AG10803 (cell line): ENCODE data around the gene USP9X.

ENCODE experiments used
- DNase-seq: peaks from one replicate; pipeline ENCODE4 v3.0.0; 2010; ENCODE audit warnings: low read depth
- H3K4me3 ChIP-seq: 2 replicates; pipeline ENCODE4 v1.5.1; 2011; ENCODE audit warnings: mild to moderate bottlenecking, low read length, control low read depth
- CTCF ChIP-seq: conservative IDR thresholded peaks from 2 replicates; pipeline ENCODE4 v1.5.1; 2011; ENCODE audit warnings: mild to moderate bottlenecking, low read length, control low read depth, inconsistent platforms

Gene USP9X

GRCh38 chrX:41084893-41085511 lies at the start of gene USP9X:
Gene USP9X (plus strand): TSS chrX:41085445. CDS start chrX:41123629, 38,184 bp downstream.
- H3K4me3 ChIP-seq: peak within 1 kb of the TSS; percentile 80
- DNase-seq: peak; percentile 89
- TF ChIP-seq CTCF: no peak

- TF ChIP-seq CTCF: no peak
- no peak for DNase-seq
- no peak overlapping the region for H3K4me3 ChIP-seq
Measured at GRCh38 chrX:41035582-41035981, 49.7 kb upstream of the USP9X start.

- TF ChIP-seq CTCF: no peak
- no peak for DNase-seq
- no peak overlapping the region for H3K4me3 ChIP-seq
Measured at GRCh38 chrX:41036668-41037326, 48.4 kb upstream of the USP9X start.

- no peak for TF ChIP-seq CTCF
- DNase-seq: no peak
- no peak overlapping the region for H3K4me3 ChIP-seq
Measured at GRCh38 chrX:41043196-41043595, 42.0 kb upstream of the USP9X start.

- peak; percentile 49 for DNase-seq
- no peak overlapping the region for H3K4me3 ChIP-seq
- no peak for TF ChIP-seq CTCF
Measured at GRCh38 chrX:41043674-41044345, 41.4 kb upstream of the USP9X start.

- no peak overlapping the region for H3K4me3 ChIP-seq
- DNase-seq: peak; percentile 84
- TF ChIP-seq CTCF: no peak
Measured at GRCh38 chrX:41045960-41046567, 39.2 kb upstream of the USP9X start.
